Mammary microvascular endothelial cell (primary cell): ENCODE data around the gene GPBP1. TPM values are rescaled to one million over a fixed set of nuclear protein-coding genes. Genes with fewer than 3 reads are reported as not detected.

Experiments
- total RNA-seq: library from RNA; depleted of rRNA; stranded (reverse); fragments of >200 nt; gene quantifications from 2 replicates; pipeline ENCODE4 v1.2.3, GENCODE V29; 2015

Gene GPBP1, protein sequence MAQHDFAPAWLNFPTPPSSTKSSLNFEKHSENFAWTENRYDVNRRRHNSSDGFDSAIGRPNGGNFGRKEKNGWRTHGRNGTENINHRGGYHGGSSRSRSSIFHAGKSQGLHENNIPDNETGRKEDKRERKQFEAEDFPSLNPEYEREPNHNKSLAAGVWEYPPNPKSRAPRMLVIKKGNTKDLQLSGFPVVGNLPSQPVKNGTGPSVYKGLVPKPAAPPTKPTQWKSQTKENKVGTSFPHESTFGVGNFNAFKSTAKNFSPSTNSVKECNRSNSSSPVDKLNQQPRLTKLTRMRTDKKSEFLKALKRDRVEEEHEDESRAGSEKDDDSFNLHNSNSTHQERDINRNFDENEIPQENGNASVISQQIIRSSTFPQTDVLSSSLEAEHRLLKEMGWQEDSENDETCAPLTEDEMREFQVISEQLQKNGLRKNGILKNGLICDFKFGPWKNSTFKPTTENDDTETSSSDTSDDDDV
- 30.8 and 31.3 TPM in 2 replicates for total RNA-seq

DNA sequence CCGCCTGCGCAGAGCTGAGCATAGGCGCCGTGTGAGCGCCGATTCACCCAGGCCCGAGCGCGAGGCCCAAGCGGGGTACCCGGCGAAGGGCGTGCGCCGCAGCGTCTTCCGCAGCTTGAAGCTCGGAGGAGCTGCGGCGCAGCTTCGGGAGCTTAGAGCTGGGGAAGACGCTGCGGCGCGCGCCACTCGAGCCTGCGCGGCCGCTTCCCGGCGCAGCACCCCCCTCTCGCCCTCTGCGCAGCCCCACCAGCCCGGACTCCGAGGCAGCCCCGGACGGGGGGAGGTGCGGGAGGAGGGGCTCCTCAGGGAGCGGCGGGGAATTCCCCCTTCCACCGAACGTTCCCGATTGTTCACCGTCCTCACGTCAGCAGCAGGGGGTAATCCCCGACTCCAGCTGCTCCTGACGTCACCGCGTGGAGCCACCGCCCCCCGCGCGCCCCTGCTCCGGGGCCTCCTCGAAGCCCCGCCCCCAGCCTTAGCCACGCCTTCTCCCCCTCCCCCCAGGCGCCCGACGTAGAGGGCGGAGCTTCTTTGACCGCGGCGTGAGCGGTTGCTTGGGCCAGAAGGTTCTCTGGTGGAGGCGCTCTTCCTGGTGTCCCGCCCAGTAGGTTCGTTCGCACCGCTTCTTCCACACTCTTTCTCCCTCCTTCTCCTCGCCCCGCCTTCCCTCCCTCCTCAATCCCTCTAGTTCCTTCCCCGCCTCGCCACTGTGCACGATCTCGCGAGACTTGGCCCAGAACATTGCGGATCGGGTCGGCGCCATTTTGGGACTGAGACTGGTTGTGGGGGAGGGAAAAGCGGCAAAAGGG is at the start of gene GPBP1:
TSS of gene GPBP1 (plus strand) at position 741 of the 809 bp plus-strand sequence. CDS start 40,072 bp downstream, outside the sequence.

Other genes with a start within 250 kb of the GPBP1 start
- gene MIER3, start 221.9 kb upstream of the GPBP1 start, total RNA-seq: 7.2 and 7.5 TPM in 2 replicates